H1 (cell line): ENCODE data around the gene ZCCHC10.

Experiments
- ATF3 ChIP-seq: IDR thresholded peaks from 2 replicates; pipeline ENCODE4 v1.6.1; 2011; ENCODE audit warnings: low read depth, mild to moderate bottlenecking, low read length; ENCODE audit not compliant: insufficient read depth
- BRCA1 ChIP-seq: IDR thresholded peaks from 2 replicates; pipeline ENCODE4 v1.6.1; 2012; ENCODE audit warnings: low read depth, low read length, improper control_type of control experiment
- CEBPB ChIP-seq: IDR thresholded peaks from 2 replicates; pipeline ENCODE4 v1.6.1; 2012; ENCODE audit warnings: low read depth, low read length
- EGR1 ChIP-seq: IDR thresholded peaks from 2 replicates; pipeline ENCODE4 v1.6.1; 2011; ENCODE audit warnings: low read depth, low read length, borderline replicate concordance
- EP300 ChIP-seq, 2 experiments: IDR thresholded peaks; 1 replicate in 1 of 2; 2 replicates in 1 of 2; pipeline ENCODE4 v1.6.1; 2011 to 2012; ENCODE audit warnings: low read depth in 2 of 2, low read length in 2 of 2, mild to moderate bottlenecking in 2 of 2, borderline replicate concordance in 1 of 2, inconsistent platforms in 1 of 2, moderate library complexity in 1 of 2
- RFX5 ChIP-seq: IDR thresholded peaks from 2 replicates; pipeline ENCODE4 v1.6.1; 2011; ENCODE audit warnings: low read depth, low read length, improper control_type of control experiment, borderline replicate concordance
- SP2 ChIP-seq: IDR thresholded peaks from 2 replicates; pipeline ENCODE4 v1.6.1; 2012; ENCODE audit warnings: mild to moderate bottlenecking, low read length, inconsistent platforms
- YY1 ChIP-seq: IDR thresholded peaks from 2 replicates; pipeline ENCODE4 v1.6.1; 2011; ENCODE audit warnings: low read depth, mild to moderate bottlenecking, low read length
- TF ChIP-seq, protein P1 (sequence below), 3 experiments: IDR thresholded peaks; 1 replicate in 2 of 3; 2 replicates in 1 of 3; pipeline versions ENCODE4 v1.5.1 to v1.6.1; 2011; ENCODE audit warnings: low read length in 3 of 3, mild to moderate bottlenecking in 3 of 3, inconsistent platforms in 2 of 3, low read depth in 1 of 3, moderate library complexity in 1 of 3; ENCODE audit not compliant: insufficient read depth in 1 of 3; ENCODE audit errors: control extremely low read depth in 1 of 3

- TF ChIP-seq, protein P1, sequence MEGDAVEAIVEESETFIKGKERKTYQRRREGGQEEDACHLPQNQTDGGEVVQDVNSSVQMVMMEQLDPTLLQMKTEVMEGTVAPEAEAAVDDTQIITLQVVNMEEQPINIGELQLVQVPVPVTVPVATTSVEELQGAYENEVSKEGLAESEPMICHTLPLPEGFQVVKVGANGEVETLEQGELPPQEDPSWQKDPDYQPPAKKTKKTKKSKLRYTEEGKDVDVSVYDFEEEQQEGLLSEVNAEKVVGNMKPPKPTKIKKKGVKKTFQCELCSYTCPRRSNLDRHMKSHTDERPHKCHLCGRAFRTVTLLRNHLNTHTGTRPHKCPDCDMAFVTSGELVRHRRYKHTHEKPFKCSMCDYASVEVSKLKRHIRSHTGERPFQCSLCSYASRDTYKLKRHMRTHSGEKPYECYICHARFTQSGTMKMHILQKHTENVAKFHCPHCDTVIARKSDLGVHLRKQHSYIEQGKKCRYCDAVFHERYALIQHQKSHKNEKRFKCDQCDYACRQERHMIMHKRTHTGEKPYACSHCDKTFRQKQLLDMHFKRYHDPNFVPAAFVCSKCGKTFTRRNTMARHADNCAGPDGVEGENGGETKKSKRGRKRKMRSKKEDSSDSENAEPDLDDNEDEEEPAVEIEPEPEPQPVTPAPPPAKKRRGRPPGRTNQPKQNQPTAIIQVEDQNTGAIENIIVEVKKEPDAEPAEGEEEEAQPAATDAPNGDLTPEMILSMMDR (IDR thresholded peaks at IDR 0.05; ENCODE audit: control extremely low read depth in 1 of 3, insufficient read depth in 1 of 3, low read depth in 1 of 3, low read length in 3 of 3): no peak
- no peak for TF ChIP-seq SP2
- no peak for TF ChIP-seq YY1
- no peak for TF ChIP-seq EP300 (IDR thresholded peaks at IDR 0.05; ENCODE audit: borderline replicate concordance in 1 of 2, low read depth in 2 of 2, low read length in 2 of 2)
- no peak for TF ChIP-seq RFX5
- TF ChIP-seq BRCA1: no peak
- TF ChIP-seq ATF3: no peak
- TF ChIP-seq EGR1: no peak
- TF ChIP-seq CEBPB: no peak
Observed at GRCh38 chr5:133059621-133060020, 33.3 kb upstream of the ZCCHC10 start.
